ENCODE measurements around the gene WDR6.

The WDR6 gene

DNA sequence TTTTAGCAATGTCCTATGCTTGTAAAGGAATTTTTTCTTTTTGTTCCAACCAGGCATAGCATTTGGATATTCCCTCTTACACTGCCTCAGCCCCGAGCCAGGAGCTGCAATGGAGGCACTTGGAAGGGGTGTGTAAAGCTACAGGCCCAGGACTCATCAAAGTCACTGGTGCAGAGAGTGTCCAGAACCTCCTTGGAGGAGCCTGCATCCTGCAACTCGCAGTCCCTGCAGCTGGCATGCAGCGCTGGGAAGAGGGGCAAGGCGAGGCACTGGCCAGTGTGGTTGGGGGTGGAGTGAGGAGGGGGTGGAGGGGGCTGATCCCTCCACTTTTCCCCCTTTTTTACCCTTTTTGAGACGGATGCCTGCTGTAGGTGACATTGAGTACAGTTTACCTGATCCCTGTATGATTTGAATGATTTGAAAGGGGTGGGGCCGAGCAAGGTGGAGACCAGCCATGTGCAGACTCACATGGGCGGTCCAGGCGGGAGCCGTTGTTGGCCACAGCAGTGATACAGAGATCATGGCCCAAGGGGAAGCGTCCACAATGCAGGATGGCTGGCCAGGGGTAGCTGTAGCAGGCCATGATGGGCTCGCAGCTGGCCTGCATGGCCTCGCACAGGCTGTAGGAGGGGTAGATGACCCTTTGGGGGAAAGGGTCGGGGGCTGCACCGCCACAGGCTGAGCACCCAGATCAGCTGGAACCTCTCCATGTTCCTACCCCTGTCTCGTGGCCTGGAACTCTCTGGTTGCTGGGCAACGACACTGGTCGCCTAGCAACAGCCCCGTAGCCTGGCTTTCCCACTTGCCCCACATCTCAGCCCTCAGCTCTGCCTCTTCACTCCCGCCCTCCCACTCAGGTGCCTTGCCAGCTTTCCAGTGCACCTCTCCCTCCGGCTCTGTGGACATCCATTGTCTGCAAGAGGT lies 9.2 kb upstream of the WDR6 start:
- ChIA-PET CTCF (interaction anchor here (0.8 to 16.2 kb wide), 2 partner anchors 10 to 11 kb away, joined by 3 to 386 read pairs; partner anchors contain the start of genes DALRD3 and WDR6), POLR2A (interaction anchor here (2.3 kb wide), 1 partner anchor 9 kb away, joined by 8 read pairs; the partner anchor contains the start of gene WDR6)
- H3K27ac ChIP-seq (ENCODE audit: insufficient read depth in 1 of 2, low read depth in 1 of 2, low read length in 2 of 2, poor library complexity in 1 of 2, severe bottlenecking in 2 of 2) = no peak overlapping the region
- H3K27me3 ChIP-seq (replicated peaks in 2 of 5; ENCODE audit: control insufficient read depth in 4 of 5, insufficient read depth in 5 of 5, low read length in 4 of 5) = no peaks in the 10 kb centered on the region
- WGBS (ENCODE audit: insufficient coverage) = 94% methylated on average over 16 of the region's 20 CpGs
- H3K4me1 ChIP-seq (ENCODE audit: control extremely low read depth in 1 of 4, control insufficient read depth in 4 of 4, insufficient read depth in 4 of 4, low read length in 3 of 4) = peaks cover 0 to 12% (median 9%) of the 10 kb centered on the region in 4 experiments
- peaks cover 0 to 27% (median 14%) of the 10 kb centered on the region in 4 experiments for H3K36me3 ChIP-seq (ENCODE audit: control insufficient read depth in 4 of 4, insufficient read depth in 4 of 4, low read length in 3 of 4)
- H3K4me3 ChIP-seq (ENCODE audit: control insufficient read depth in 1 of 7, extremely low read depth in 1 of 7, insufficient read depth in 4 of 7, low read depth in 2 of 7, low read length in 6 of 7) = no peak overlapping the region
- H3K9me3 ChIP-seq (ENCODE audit: control extremely low read depth in 1 of 5, control insufficient read depth in 4 of 5, insufficient read depth in 2 of 5, low read depth in 1 of 5, low read length in 4 of 5) = no peaks in the 10 kb centered on the region
- DNase-seq = no peak

- no peaks in the 10 kb centered on the region for H3K9me3 ChIP-seq (ENCODE audit: control extremely low read depth in 1 of 5, control insufficient read depth in 4 of 5, insufficient read depth in 2 of 5, low read depth in 1 of 5, low read length in 4 of 5)
- ChIA-PET POLR2A (no interaction called here), CTCF (interaction anchor here (0.8 to 16.2 kb wide), 2 partner anchors 10 to 11 kb away, joined by 3 to 386 read pairs; partner anchors contain the start of genes DALRD3 and WDR6)
- H3K36me3 ChIP-seq (ENCODE audit: control insufficient read depth in 4 of 4, insufficient read depth in 4 of 4, low read length in 3 of 4) = peaks cover 0 to 25% (median 16%) of the 10 kb centered on the region in 4 experiments
- H3K4me3 ChIP-seq (ENCODE audit: control insufficient read depth in 1 of 7, extremely low read depth in 1 of 7, insufficient read depth in 4 of 7, low read depth in 2 of 7, low read length in 6 of 7) = no peak overlapping the region
- H3K27ac ChIP-seq (ENCODE audit: insufficient read depth in 1 of 2, low read depth in 1 of 2, low read length in 2 of 2, poor library complexity in 1 of 2, severe bottlenecking in 2 of 2) = no peak overlapping the region
- H3K4me1 ChIP-seq (ENCODE audit: control extremely low read depth in 1 of 4, control insufficient read depth in 4 of 4, insufficient read depth in 4 of 4, low read length in 3 of 4) = peaks cover 0 to 1% (median 0%) of the 10 kb centered on the region in 4 experiments
- DNase-seq = no peak
- WGBS (ENCODE audit: insufficient coverage) = 100% methylated on average over 8 of the region's 8 CpGs
- no peaks in the 10 kb centered on the region for H3K27me3 ChIP-seq (replicated peaks in 2 of 5; ENCODE audit: control insufficient read depth in 4 of 5, insufficient read depth in 5 of 5, low read length in 4 of 5)
Observed at GRCh38 chr3:48999085-48999858, 7.9 kb upstream of the WDR6 start.

GRCh38 chr3:49001155-49001554 lies 6.0 kb upstream of the WDR6 start:
- WGBS (ENCODE audit: insufficient coverage) = 90% methylated on average over 2 of the region's 6 CpGs
- no peaks in the 10 kb centered on the region for H3K27me3 ChIP-seq (replicated peaks in 2 of 5; ENCODE audit: control insufficient read depth in 4 of 5, insufficient read depth in 5 of 5, low read length in 4 of 5)
- no peak for DNase-seq
- peaks cover 0 to 5% (median 3%) of the 10 kb centered on the region in 4 experiments for H3K4me1 ChIP-seq (ENCODE audit: control extremely low read depth in 1 of 4, control insufficient read depth in 4 of 4, insufficient read depth in 4 of 4, low read length in 3 of 4)
- CTCF ChIA-PET = interaction anchor here (0.7 to 19.2 kb wide), 3 partner anchors 10 to 16 kb away, joined by 3 to 386 read pairs (median 14); partner anchors contain the start of gene P4HTM
- no peaks in the 10 kb centered on the region for H3K9me3 ChIP-seq (ENCODE audit: control extremely low read depth in 1 of 5, control insufficient read depth in 4 of 5, insufficient read depth in 2 of 5, low read depth in 1 of 5, low read length in 4 of 5)
- H3K4me3 ChIP-seq (ENCODE audit: control insufficient read depth in 1 of 7, extremely low read depth in 1 of 7, insufficient read depth in 4 of 7, low read depth in 2 of 7, low read length in 6 of 7) = no peak overlapping the region
- POLR2A ChIA-PET = no interaction called here
- H3K27ac ChIP-seq (ENCODE audit: insufficient read depth in 1 of 2, low read depth in 1 of 2, low read length in 2 of 2, poor library complexity in 1 of 2, severe bottlenecking in 2 of 2) = no peak overlapping the region
- peaks cover 0 to 22% (median 11%) of the 10 kb centered on the region in 4 experiments for H3K36me3 ChIP-seq (ENCODE audit: control insufficient read depth in 4 of 4, insufficient read depth in 4 of 4, low read length in 3 of 4)

DNA sequence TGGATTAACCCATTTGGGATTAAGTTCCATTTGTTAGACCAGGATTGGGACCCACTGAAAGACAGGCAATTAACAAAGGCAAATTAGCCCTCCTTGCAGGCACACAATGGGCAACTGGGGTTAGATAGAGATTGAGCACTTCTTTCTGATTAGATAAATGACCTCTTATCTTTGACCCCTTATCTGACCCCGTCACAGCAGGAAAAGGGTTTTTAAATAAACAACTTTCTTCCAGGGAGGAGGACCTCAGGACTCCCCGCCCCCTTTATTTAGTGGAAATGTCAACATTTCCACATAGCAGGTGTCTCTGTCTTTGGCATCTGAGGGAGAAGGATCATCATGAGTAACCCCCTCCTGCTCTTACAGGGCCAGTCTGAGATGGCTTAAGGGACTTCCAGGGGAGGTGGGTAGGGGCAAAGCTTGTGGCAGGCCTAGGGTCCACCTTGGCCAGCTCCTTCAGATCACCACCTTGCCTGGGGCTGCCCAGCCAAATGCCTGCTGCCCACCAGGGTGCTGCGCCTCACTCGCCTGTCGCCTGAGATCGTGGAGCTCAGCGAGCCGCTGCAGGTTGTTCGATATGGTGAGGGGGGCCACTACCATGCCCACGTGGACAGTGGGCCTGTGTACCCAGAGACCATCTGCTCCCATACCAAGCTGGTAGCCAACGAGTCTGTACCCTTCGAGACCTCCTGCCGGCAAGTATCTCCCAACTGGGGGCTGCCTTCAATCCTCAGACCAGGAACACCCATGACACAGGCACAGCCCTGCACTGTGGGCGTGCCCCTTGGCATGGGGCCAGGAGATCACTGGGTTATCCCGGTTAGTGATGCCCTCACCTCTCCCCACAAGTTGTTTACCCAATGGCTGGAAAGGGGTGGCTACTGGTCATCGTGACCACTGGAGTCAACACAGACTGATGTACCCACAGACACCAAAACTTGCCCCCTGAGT lies 2.6 kb upstream of the WDR6 start:
- CTCF ChIA-PET = interaction anchor here (6.1 to 19.2 kb wide), 2 partner anchors 14 kb away, joined by 94 to 386 read pairs; partner anchors contain the start of genes DALRD3, NDUFAF3 and P4HTM
- WGBS (ENCODE audit: insufficient coverage) = over 99% methylated on average over 12 of the region's 16 CpGs
- Histone ChIP-seq H3K27ac (ENCODE audit: insufficient read depth in 1 of 2, low read depth in 1 of 2, low read length in 2 of 2, poor library complexity in 1 of 2, severe bottlenecking in 2 of 2) (no peak overlapping the region), H3K36me3 (ENCODE audit: control insufficient read depth in 4 of 4, insufficient read depth in 4 of 4, low read length in 3 of 4) (peaks cover 0 to 16% (median 5%) of the 10 kb centered on the region in 4 experiments), H3K4me3 (ENCODE audit: control insufficient read depth in 1 of 7, extremely low read depth in 1 of 7, insufficient read depth in 4 of 7, low read depth in 2 of 7, low read length in 6 of 7) (no peak overlapping the region), H3K9me3 (ENCODE audit: control extremely low read depth in 1 of 5, control insufficient read depth in 4 of 5, insufficient read depth in 2 of 5, low read depth in 1 of 5, low read length in 4 of 5) (no peaks in the 10 kb centered on the region), H3K27me3 (replicated peaks in 2 of 5; ENCODE audit: control insufficient read depth in 4 of 5, insufficient read depth in 5 of 5, low read length in 4 of 5) (no peaks in the 10 kb centered on the region), H3K4me1 (ENCODE audit: control extremely low read depth in 1 of 4, control insufficient read depth in 4 of 4, insufficient read depth in 4 of 4, low read length in 3 of 4) (peaks cover 1 to 23% (median 23%) of the 10 kb centered on the region in 4 experiments)
- POLR2A ChIA-PET = interaction anchor here (0.5 to 1.7 kb wide), 3 partner anchors 9 to 470 kb away, joined by 3 to 4 read pairs (median 3); no protein-coding TSS in a partner anchor
- DNase-seq = no peak

DNA sequence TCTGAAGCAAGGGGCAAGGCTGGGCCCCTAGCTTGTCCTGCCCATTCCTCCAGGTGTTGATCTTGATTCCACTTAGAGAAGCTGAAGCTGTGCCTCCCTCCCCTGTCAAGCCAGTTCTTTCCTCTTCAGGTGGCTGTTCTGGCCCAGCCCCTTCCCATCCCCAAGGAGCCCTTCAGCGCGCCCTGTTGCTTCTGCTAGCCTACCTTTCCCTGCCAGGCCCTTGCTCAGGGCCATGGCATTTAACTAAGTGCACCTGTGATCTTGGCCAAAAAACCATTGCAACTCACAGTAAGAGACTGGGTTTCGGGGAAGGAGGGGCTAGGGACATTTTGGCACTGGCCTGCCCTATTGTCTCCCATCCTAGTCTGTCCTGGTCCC lies 1.9 kb upstream of the WDR6 start:
- POLR2A ChIA-PET = interaction anchor here (4.4 kb wide), 1 partner anchor 15 kb away, joined by 69 read pairs; the partner anchor contains the start of gene P4HTM
- Histone ChIP-seq H3K27ac (ENCODE audit: insufficient read depth in 1 of 2, low read depth in 1 of 2, low read length in 2 of 2, poor library complexity in 1 of 2, severe bottlenecking in 2 of 2) (no peak overlapping the region), H3K36me3 (ENCODE audit: control insufficient read depth in 4 of 4, insufficient read depth in 4 of 4, low read length in 3 of 4) (peaks cover 0 to 16% (median 6%) of the 10 kb centered on the region in 4 experiments), H3K9me3 (ENCODE audit: control extremely low read depth in 1 of 5, control insufficient read depth in 4 of 5, insufficient read depth in 2 of 5, low read depth in 1 of 5, low read length in 4 of 5) (no peaks in the 10 kb centered on the region), H3K27me3 (replicated peaks in 2 of 5; ENCODE audit: control insufficient read depth in 4 of 5, insufficient read depth in 5 of 5, low read length in 4 of 5) (no peaks in the 10 kb centered on the region), H3K4me1 (ENCODE audit: control extremely low read depth in 1 of 4, control insufficient read depth in 4 of 4, insufficient read depth in 4 of 4, low read length in 3 of 4) (peaks cover 1 to 23% (median 23%) of the 10 kb centered on the region in 4 experiments), H3K4me3 (ENCODE audit: control insufficient read depth in 1 of 7, extremely low read depth in 1 of 7, insufficient read depth in 4 of 7, low read depth in 2 of 7, low read length in 6 of 7) (no peak overlapping the region)
- DNase-seq = no peak
- CTCF ChIA-PET = interaction anchor here (6.1 to 19.2 kb wide), 2 partner anchors 13 to 14 kb away, joined by 94 to 386 read pairs; partner anchors contain the start of genes DALRD3, NDUFAF3 and P4HTM
- WGBS (ENCODE audit: insufficient coverage) = 100% methylated on average over 1 of the region's 3 CpGs

- Histone ChIP-seq H3K4me3 (ENCODE audit: control insufficient read depth in 1 of 7, extremely low read depth in 1 of 7, insufficient read depth in 4 of 7, low read depth in 2 of 7, low read length in 6 of 7) (peak overlapping the region in 5 of 7 experiments; percentile 77 to 87 (median 84)), H3K4me1 (ENCODE audit: control extremely low read depth in 1 of 4, control insufficient read depth in 4 of 4, insufficient read depth in 4 of 4, low read length in 3 of 4) (peaks cover 1 to 23% (median 23%) of the 10 kb centered on the region in 4 experiments), H3K9me3 (ENCODE audit: control extremely low read depth in 1 of 5, control insufficient read depth in 4 of 5, insufficient read depth in 2 of 5, low read depth in 1 of 5, low read length in 4 of 5) (no peaks in the 10 kb centered on the region), H3K27ac (ENCODE audit: insufficient read depth in 1 of 2, low read depth in 1 of 2, low read length in 2 of 2, poor library complexity in 1 of 2, severe bottlenecking in 2 of 2) (peak overlapping the region in 1 of 2 experiments; percentile 94), H3K27me3 (replicated peaks in 2 of 5; ENCODE audit: control insufficient read depth in 4 of 5, insufficient read depth in 5 of 5, low read length in 4 of 5) (no peaks in the 10 kb centered on the region), H3K36me3 (ENCODE audit: control insufficient read depth in 4 of 4, insufficient read depth in 4 of 4, low read length in 3 of 4) (peaks cover 0 to 16% (median 6%) of the 10 kb centered on the region in 4 experiments)
- CTCF ChIA-PET = interaction anchor here (0.9 to 19.2 kb wide), 4 partner anchors 12 to 1332 kb away, joined by 3 to 386 read pairs (median 48); partner anchors contain the start of genes DALRD3, NDUFAF3 and P4HTM
- WGBS (ENCODE audit: insufficient coverage) = 90% methylated on average over 2 of the region's 5 CpGs
- DNase-seq = no peak
- POLR2A ChIA-PET = interaction anchor here (2.1 to 4.4 kb wide), 4 partner anchors 9 to 88 kb away, joined by 8 to 69 read pairs (median 26); partner anchors contain the start of genes NDUFAF3, P4HTM and QRICH1
Observed at GRCh38 chr3:49005998-49006397, 1.2 kb upstream of the WDR6 start.

Data from common myeloid progenitor, CD34-positive (primary cell).